B cell (primary cell): ENCODE data around the gene TMBIM6. TPM values are rescaled to one million over a fixed set of nuclear protein-coding genes. Genes with fewer than 3 reads are reported as not detected.

Experiments
- ATAC-seq: fragments of 200-7000 bp; cut with Tn5 transposase; one replicate; pipeline ENCODE4 v1.10.0; 2021; ENCODE audit warnings: low read depth, mild to moderate bottlenecking, moderate number of reproducible peaks, moderate library complexity
- CTCF ChIA-PET: fragments of 350-600 bp; sonication (Branson Sonifier 250); formaldehyde crosslinking; loops from one replicate; lab custom pipeline; 2021; ENCODE audit warnings: antibody characterized with exemption, inconsistent platforms; lab: Charles Lee
- POLR2A ChIA-PET: fragments of 350-600 bp; sonication (Branson Sonifier 250); formaldehyde crosslinking; loops from one replicate; lab custom pipeline; 2021; ENCODE audit warnings: antibody characterized with exemption; lab: Charles Lee
- DNase-seq: peaks from one replicate; pipeline ENCODE4 v3.0.0; 2013
- H2AFZ ChIP-seq: 2 replicates; pipeline ENCODE4 v1.6.1; 2012; ENCODE audit warnings: mild to moderate bottlenecking, low read depth, low read length; ENCODE audit not compliant: insufficient read depth, poor library complexity, severe bottlenecking
- H3K27ac ChIP-seq, 2 donors: 1 replicate in 1 of 2; 2 replicates in 1 of 2; pipeline ENCODE4 v1.5.1; 2012 to 2013; ENCODE audit warnings: low read length in 2 of 2, mild to moderate bottlenecking in 2 of 2, moderate library complexity in 1 of 2
- H3K27me3 ChIP-seq, 4 experiments: fragments of 200-600 bp in 1 of 4; sonication (generic) in 1 of 4; replicated peaks in 1 of 4; 1 replicate in 2 of 4; 2 replicates in 2 of 4; pipeline versions ENCODE4 v1.6.1 to v1.7.0; 2013 to 2016; ENCODE audit warnings: low read length in 3 of 4, mild to moderate bottlenecking in 2 of 4, mixed read lengths in 1 of 4, moderate library complexity in 1 of 4; ENCODE audit not compliant: insufficient read depth in 4 of 4, control insufficient read depth in 3 of 4; ENCODE audit errors: control extremely low read depth in 1 of 4
- H3K36me3 ChIP-seq, 2 experiments: replicated peaks in 1 of 2; 1 replicate in 1 of 2; 2 replicates in 1 of 2; pipeline versions ENCODE4 v1.6.1 to v1.7.1; 2013; ENCODE audit warnings: low read length in 1 of 2; ENCODE audit not compliant: insufficient read depth in 2 of 2, control insufficient read depth in 1 of 2; ENCODE audit errors: control extremely low read depth in 1 of 2, extremely low read depth in 1 of 2
- H3K4me1 ChIP-seq, 2 donors: fragments of 200-600 bp in 1 of 2; sonication (generic) in 1 of 2; 1 replicate in 1 of 2; 2 replicates in 1 of 2; pipeline versions ENCODE4 v1.5.1 to v1.6.1; 2013 to 2017; ENCODE audit warnings: low read length in 2 of 2; ENCODE audit not compliant: control insufficient read depth in 2 of 2, insufficient read depth in 2 of 2
- H3K4me2 ChIP-seq: replicated peaks from 2 replicates; pipeline ENCODE3; 2012; ENCODE audit warnings: mild to moderate bottlenecking, low read depth, low read length; ENCODE audit not compliant: poor library complexity, severe bottlenecking
- H3K4me3 ChIP-seq, 5 experiments: fragments of 200-600 bp in 1 of 5; sonication (generic) in 1 of 5; 1 replicate in 3 of 5; 2 replicates in 2 of 5; pipeline versions ENCODE4 v1.5.1 to v1.7.0; 2011 to 2016; ENCODE audit warnings: low read length in 4 of 5, mild to moderate bottlenecking in 4 of 5, low read depth in 2 of 5, control low read depth in 1 of 5, moderate library complexity in 1 of 5; ENCODE audit not compliant: insufficient read depth in 1 of 5; ENCODE audit errors: control extremely low read depth in 1 of 5, extremely low read depth in 1 of 5
- H3K79me2 ChIP-seq: fragments of 200-600 bp; sonication (generic); one replicate; pipeline ENCODE4 v1.6.0; 2016; ENCODE audit warnings: low read length; ENCODE audit not compliant: control insufficient read depth, insufficient read depth
- H3K9ac ChIP-seq: fragments of 200-600 bp; sonication (generic); 2 replicates; pipeline ENCODE4 v1.6.1; 2017; ENCODE audit warnings: mild to moderate bottlenecking, low read length, moderate library complexity
- H3K9me3 ChIP-seq, 3 donors: one replicate each; pipeline versions ENCODE4 v1.6.1 to v1.7.1; 2013; ENCODE audit warnings: low read length in 2 of 3; ENCODE audit not compliant: control insufficient read depth in 2 of 3, insufficient read depth in 1 of 3; ENCODE audit errors: control extremely low read depth in 1 of 3
- H4K20me1 ChIP-seq: 2 replicates; pipeline ENCODE4 v1.6.0; 2012; ENCODE audit warnings: mild to moderate bottlenecking, low read length; ENCODE audit not compliant: insufficient read depth, control insufficient read depth, poor library complexity, severe bottlenecking
- H3K27ac Mint-ChIP-seq: one replicate; pipeline ENCODE4 v1.8.0; 2021; ENCODE audit warnings: mixed read lengths
- H3K27me3 Mint-ChIP-seq: one replicate; pipeline ENCODE4 v1.8.0; 2021; ENCODE audit warnings: mixed read lengths
- H3K4me1 Mint-ChIP-seq: one replicate; pipeline ENCODE4 v1.8.0; 2021; ENCODE audit warnings: mixed read lengths
- H3K4me3 Mint-ChIP-seq: one replicate; pipeline ENCODE4 v1.8.0; 2021; ENCODE audit warnings: mixed read lengths
- H3K9me3 Mint-ChIP-seq: one replicate; pipeline ENCODE4 v1.8.0; 2022; ENCODE audit warnings: mixed read lengths; ENCODE audit not compliant: insufficient read depth
- EZH2 ChIP-seq: IDR thresholded peaks from 2 replicates; pipeline ENCODE4 v1.6.1; 2012; ENCODE audit warnings: borderline replicate concordance, low read depth, mild to moderate bottlenecking, moderate library complexity, low read length; ENCODE audit not compliant: insufficient read depth, poor library complexity, severe bottlenecking
- WGBS: methylation state at CpG from one replicate; pipeline ENCODE4 v1.1.5; 2013; ENCODE audit warnings: missing lambda C conversion rate; ENCODE audit not compliant: insufficient coverage; 5-methylcytosine and 5-hydroxymethylcytosine counted together
- intact Hi-C: fragments of 100-400 bp; cut with micrococcal nuclease; formaldehyde crosslinking; loops from one replicate; pipeline ENCODE4 v1.10.0; 2022
- polyA plus RNA-seq: library from polyadenylated mRNA; depleted of rRNA; stranded (reverse); fragments of >200 nt; gene quantifications from 2 replicates; pipeline ENCODE4 v1.2.3, GENCODE V29; 2012
- total RNA-seq, 2 donors: library from RNA; stranded (reverse); fragments of 120-200 nt in 1 of 2; gene quantifications; 1 replicate in 1 of 2; 2 replicates in 1 of 2; pipeline versions ENCODE4 v1.2.3 to v1.2.4, GENCODE V29; 2013 to 2022
- TF ChIP-seq, protein P1 (sequence below): fragments of 200-600 bp; IDR thresholded peaks from one replicate; pipeline ENCODE4 v1.8.0; 2022; ENCODE audit warnings: antibody characterized with exemption, mild to moderate bottlenecking

TMBIM6 gene
- total and polyA plus RNA-seq, 2 donors (not counting 1 experiment from before 2014, with no cell fraction given) = 178 to 336 TPM

DNA sequence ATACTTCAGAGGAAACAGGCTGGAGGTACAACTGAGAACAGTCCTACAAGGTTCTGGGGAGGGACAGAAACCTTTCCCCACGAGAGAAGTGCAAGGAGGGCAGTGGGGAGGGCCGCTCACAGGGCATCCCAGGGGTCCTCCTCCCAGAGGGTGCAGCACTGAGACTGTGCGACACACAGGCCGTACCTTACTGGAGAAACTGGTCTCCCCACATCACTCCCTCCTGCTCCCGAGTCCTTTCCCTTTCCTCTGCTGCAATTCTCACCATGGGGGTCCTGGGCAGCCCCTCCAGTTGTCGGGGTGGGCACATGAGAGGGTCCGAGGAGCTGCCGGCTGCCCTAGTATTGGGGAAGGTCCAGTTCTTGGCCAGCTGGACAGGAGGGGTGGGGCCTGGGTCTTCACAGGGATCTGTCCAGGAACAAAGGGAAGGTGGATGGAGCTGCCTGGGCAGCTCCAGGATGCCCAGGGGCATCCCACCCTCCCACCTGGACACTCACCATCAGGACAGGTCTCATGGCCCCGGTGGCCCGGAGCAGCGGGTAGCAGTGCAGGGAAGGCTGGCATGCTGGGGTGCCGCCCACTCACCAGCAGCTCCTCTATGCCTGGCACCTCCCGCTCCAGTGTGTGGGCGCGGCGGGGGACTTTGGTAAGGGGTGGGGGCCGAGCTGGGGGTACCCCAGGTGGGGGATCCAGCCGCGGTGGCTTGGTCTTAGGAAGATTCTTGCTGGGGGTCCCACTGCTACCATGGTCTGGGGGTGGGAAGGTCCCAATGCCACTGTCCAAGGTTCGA is 51.0 kb downstream of the TMBIM6 start:
- Mint-ChIP-seq H3K4me1 (no peaks in the 10 kb centered on the region), H3K9me3 (peaks cover 4% of the 10 kb centered on the region), H3K27me3 (no peaks in the 10 kb centered on the region), H3K27ac (no peak overlapping the region), H3K4me3 (no peak overlapping the region)
- Histone ChIP-seq H3K27ac (no peak overlapping the region), H3K4me1 (no peaks in the 10 kb centered on the region), H3K79me2 (no peaks in the 10 kb centered on the region), H3K9me3 (peaks cover 0 to 2% (median 0%) of the 10 kb centered on the region in 3 donors), H4K20me1 (no peaks in the 10 kb centered on the region), H3K4me3 (no peak overlapping the region), H3K36me3 (peaks cover 0 to 4% of the 10 kb centered on the region in 2 experiments), H3K27me3 (no peaks in the 10 kb centered on the region), H2AFZ (no peak overlapping the region), H3K4me2 (no peak overlapping the region), H3K9ac (no peak overlapping the region)
- DNase-seq (no peak), ATAC-seq (no peak)
- ChIA-PET CTCF (no interaction called here), POLR2A (no interaction called here)
- intact Hi-C loops = no loop called here
- TF ChIP-seq, protein P1, sequence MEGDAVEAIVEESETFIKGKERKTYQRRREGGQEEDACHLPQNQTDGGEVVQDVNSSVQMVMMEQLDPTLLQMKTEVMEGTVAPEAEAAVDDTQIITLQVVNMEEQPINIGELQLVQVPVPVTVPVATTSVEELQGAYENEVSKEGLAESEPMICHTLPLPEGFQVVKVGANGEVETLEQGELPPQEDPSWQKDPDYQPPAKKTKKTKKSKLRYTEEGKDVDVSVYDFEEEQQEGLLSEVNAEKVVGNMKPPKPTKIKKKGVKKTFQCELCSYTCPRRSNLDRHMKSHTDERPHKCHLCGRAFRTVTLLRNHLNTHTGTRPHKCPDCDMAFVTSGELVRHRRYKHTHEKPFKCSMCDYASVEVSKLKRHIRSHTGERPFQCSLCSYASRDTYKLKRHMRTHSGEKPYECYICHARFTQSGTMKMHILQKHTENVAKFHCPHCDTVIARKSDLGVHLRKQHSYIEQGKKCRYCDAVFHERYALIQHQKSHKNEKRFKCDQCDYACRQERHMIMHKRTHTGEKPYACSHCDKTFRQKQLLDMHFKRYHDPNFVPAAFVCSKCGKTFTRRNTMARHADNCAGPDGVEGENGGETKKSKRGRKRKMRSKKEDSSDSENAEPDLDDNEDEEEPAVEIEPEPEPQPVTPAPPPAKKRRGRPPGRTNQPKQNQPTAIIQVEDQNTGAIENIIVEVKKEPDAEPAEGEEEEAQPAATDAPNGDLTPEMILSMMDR = no peak
- no peak for TF ChIP-seq EZH2
- WGBS = 98% methylated on average over 9 of the region's 20 CpGs

DNA sequence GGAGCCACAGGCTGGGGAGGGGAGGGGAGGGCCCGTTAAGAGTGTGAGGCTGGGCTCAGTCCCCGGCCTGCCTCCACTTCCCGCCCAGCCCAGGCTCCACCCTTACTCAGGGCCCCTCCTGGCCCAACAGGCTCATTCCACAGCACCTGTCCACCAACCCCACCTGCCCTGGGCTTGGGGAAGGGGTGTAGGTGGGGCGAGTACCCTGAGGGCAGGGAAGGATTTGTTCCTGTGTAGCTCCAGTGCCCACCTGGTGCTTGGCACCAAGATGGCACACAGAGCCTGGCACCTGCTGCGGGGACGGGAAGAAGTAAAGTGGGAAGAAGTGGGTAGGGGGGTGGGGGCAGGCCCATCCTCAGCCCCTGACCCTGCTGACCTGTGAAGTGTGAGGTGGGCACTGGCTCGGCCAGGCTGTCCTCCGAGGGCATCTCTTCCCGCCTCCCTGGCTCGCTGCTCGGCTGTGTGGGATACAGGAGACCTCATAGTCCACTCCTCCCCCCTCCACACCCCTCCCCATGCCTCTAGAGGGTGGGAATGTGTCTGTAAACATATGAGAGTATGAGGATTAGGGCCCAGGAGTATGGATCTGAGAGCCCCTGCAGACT is 51.7 kb downstream of the TMBIM6 start:
- Mint-ChIP-seq H3K4me3 (no peak overlapping the region), H3K9me3 (no peaks in the 10 kb centered on the region), H3K27me3 (no peaks in the 10 kb centered on the region), H3K4me1 (no peaks in the 10 kb centered on the region), H3K27ac (no peak overlapping the region)
- Histone ChIP-seq H3K27ac (no peak overlapping the region), H3K9ac (no peak overlapping the region), H3K27me3 (no peaks in the 10 kb centered on the region), H3K79me2 (no peaks in the 10 kb centered on the region), H3K36me3 (peaks cover 0 to 11% of the 10 kb centered on the region in 2 experiments), H3K4me1 (no peaks in the 10 kb centered on the region), H4K20me1 (no peaks in the 10 kb centered on the region), H3K4me3 (no peak overlapping the region), H2AFZ (no peak overlapping the region), H3K9me3 (no peaks in the 10 kb centered on the region), H3K4me2 (no peak overlapping the region)
- ChIA-PET CTCF (no interaction called here), POLR2A (no interaction called here)
- intact Hi-C loops = no loop called here
- 100% methylated on average over 3 of the region's 11 CpGs for WGBS
- DNase-seq = no peak
- no peak for ATAC-seq
- TF ChIP-seq, protein P1 = no peak
- no peak for TF ChIP-seq EZH2
